ENCODE measurements around the gene PPIL6. TPM values are rescaled to one million over a fixed set of nuclear protein-coding genes. Genes with fewer than 3 reads are reported as not detected.

Gene PPIL6
- total RNA-seq, 1 donor from 2014 or later: 2.7 TPM

GRCh38 chr6:109483735-109484057 is 43.3 kb upstream of the PPIL6 start:
- H3K27me3 Mint-ChIP-seq (ENCODE audit: low read depth): peaks cover 6% of the 10 kb centered on the region
- no peak for DNase-seq (ENCODE audit: low spot score)
- H3K4me1 Mint-ChIP-seq (ENCODE audit: low read depth): peaks cover 36% of the 10 kb centered on the region
- peak overlapping the region; percentile 59 for H3K4me3 Mint-ChIP-seq (ENCODE audit: unreplicated experiment)
- peak overlapping the region; percentile 13 for H3K27ac Mint-ChIP-seq (ENCODE audit: unreplicated experiment)
- no peak for TF ChIP-seq CTCF (IDR thresholded peaks at IDR 0.05)
- peaks cover 9% of the 10 kb centered on the region for H3K36me3 Mint-ChIP-seq (ENCODE audit: low read depth)
- no peaks in the 10 kb centered on the region for H3K9me3 Mint-ChIP-seq (ENCODE audit: low read depth)

GRCh38 chr6:109482905-109483734 is 42.7 kb upstream of the PPIL6 start, which contains the start of gene ZBTB24:
Gene ZBTB24 (minus strand): TSS chr6:109483219. CDS start chr6:109482026, 1,193 bp downstream.
- peak within 1 kb of the TSS; percentile 80 for H3K4me3 Mint-ChIP-seq (ENCODE audit: unreplicated experiment)
- no peaks in the 10 kb centered on the region for H3K9me3 Mint-ChIP-seq (ENCODE audit: low read depth)
- TF ChIP-seq CTCF (IDR thresholded peaks at IDR 0.05): no peak
- peak within 1 kb of the TSS; percentile 60 for H3K27ac Mint-ChIP-seq (ENCODE audit: unreplicated experiment)
- peaks cover 42% of the 10 kb centered on the region for H3K4me1 Mint-ChIP-seq (ENCODE audit: low read depth)
- peaks cover 6% of the 10 kb centered on the region for H3K27me3 Mint-ChIP-seq (ENCODE audit: low read depth)
- DNase-seq (ENCODE audit: low spot score): peak; percentile 95
- peaks cover 9% of the 10 kb centered on the region for H3K36me3 Mint-ChIP-seq (ENCODE audit: low read depth)

GRCh38 chr6:109480993-109481480 is 40.6 kb upstream of the PPIL6 start:
- no peak for DNase-seq (ENCODE audit: low spot score)
- H3K27me3 Mint-ChIP-seq (ENCODE audit: low read depth): no peaks in the 10 kb centered on the region
- peaks cover 50% of the 10 kb centered on the region for H3K4me1 Mint-ChIP-seq (ENCODE audit: low read depth)
- H3K4me3 Mint-ChIP-seq (ENCODE audit: unreplicated experiment): peak overlapping the region; percentile 2
- H3K27ac Mint-ChIP-seq (ENCODE audit: unreplicated experiment): no peak overlapping the region
- TF ChIP-seq CTCF (IDR thresholded peaks at IDR 0.05): no peak
- H3K36me3 Mint-ChIP-seq (ENCODE audit: low read depth): peaks cover 11% of the 10 kb centered on the region
- no peaks in the 10 kb centered on the region for H3K9me3 Mint-ChIP-seq (ENCODE audit: low read depth)

GRCh38 chr6:109478841-109479624 is 38.6 kb upstream of the PPIL6 start:
- Mint-ChIP-seq H3K4me3 (ENCODE audit: unreplicated experiment) (peak overlapping the region; percentile 22), H3K9me3 (ENCODE audit: low read depth) (no peaks in the 10 kb centered on the region), H3K27me3 (ENCODE audit: low read depth) (no peaks in the 10 kb centered on the region), H3K27ac (ENCODE audit: unreplicated experiment) (no peak overlapping the region), H3K36me3 (ENCODE audit: low read depth) (peaks cover 19% of the 10 kb centered on the region), H3K4me1 (ENCODE audit: low read depth) (peaks cover 50% of the 10 kb centered on the region)
- TF ChIP-seq CTCF (IDR thresholded peaks at IDR 0.05): no peak
- no peak for DNase-seq (ENCODE audit: low spot score)

GRCh38 chr6:109478222-109478805 is 37.9 kb upstream of the PPIL6 start:
- Mint-ChIP-seq H3K27me3 (ENCODE audit: low read depth) (no peaks in the 10 kb centered on the region), H3K4me1 (ENCODE audit: low read depth) (peaks cover 47% of the 10 kb centered on the region), H3K27ac (ENCODE audit: unreplicated experiment) (no peak overlapping the region), H3K4me3 (ENCODE audit: unreplicated experiment) (peak overlapping the region; percentile 22), H3K36me3 (ENCODE audit: low read depth) (peaks cover 22% of the 10 kb centered on the region), H3K9me3 (ENCODE audit: low read depth) (no peaks in the 10 kb centered on the region)
- TF ChIP-seq CTCF (IDR thresholded peaks at IDR 0.05): no peak
- no peak for DNase-seq (ENCODE audit: low spot score)

All from chondrocyte (in vitro differentiated cells).